H1 (cell line): ENCODE measurements around the gene DNAJC27. TPM values are rescaled to one million over a fixed set of nuclear protein-coding genes. Genes with fewer than 3 reads are reported as not detected.

ENCODE experiments used
- CTCF ChIA-PET: fragments of 300-600 bp; sonication (Branson Sonifier 250); formaldehyde crosslinking; loops from one replicate; lab custom pipeline; 2021; ENCODE audit not compliant: partially characterized antibody; lab: Charles Lee
- POLR2A ChIA-PET: fragments of 300-600 bp; sonication (Branson Sonifier 250); formaldehyde crosslinking; loops from one replicate; lab custom pipeline; 2021; ENCODE audit warnings: inconsistent platforms; ENCODE audit not compliant: partially characterized antibody; lab: Charles Lee
- DNase-seq, 2 experiments: peaks; one replicate each; pipeline versions ENCODE4 v3.0.0 to v3.0.0-alpha.2; 2010 to 2022; ENCODE audit warnings: low spot score in 2 of 2, low read depth in 1 of 2, mixed read lengths in 1 of 2
- FAIRE-seq: peaks from 2 replicates; lab custom pipeline; 2011; peaks lifted over from hg19 to GRCh38; lab: Jason Lieb, UNC
- H2AFZ ChIP-seq: 2 replicates; pipeline ENCODE4 v1.8.1; 2012; ENCODE audit warnings: low read length, inconsistent platforms
- H2AK5ac ChIP-seq: 2 replicates; pipeline ENCODE4 v1.6.1; 2013; ENCODE audit warnings: low read depth, low read length
- H2BK120ac ChIP-seq: replicated peaks from 2 replicates; pipeline ENCODE3; 2013; ENCODE audit warnings: low read depth, low read length, inconsistent platforms
- H2BK12ac ChIP-seq: 2 replicates; pipeline ENCODE4 v1.6.1; 2013; ENCODE audit warnings: low read depth, low read length
- H2BK15ac ChIP-seq: 2 replicates; pipeline ENCODE4 v1.6.1; 2013; ENCODE audit warnings: low read length
- H2BK20ac ChIP-seq: 2 replicates; pipeline ENCODE4 v1.6.1; 2013; ENCODE audit warnings: low read length
- H2BK5ac ChIP-seq: 2 replicates; pipeline ENCODE4 v1.6.1; 2013; ENCODE audit warnings: low read depth, low read length
- H3K14ac ChIP-seq: 2 replicates; pipeline ENCODE4 v1.6.1; 2013; ENCODE audit warnings: inconsistent platforms; ENCODE audit not compliant: insufficient read length
- H3K18ac ChIP-seq: 2 replicates; pipeline ENCODE4 v1.6.1; 2013; ENCODE audit warnings: low read length; ENCODE audit errors: extremely low read depth
- H3K23ac ChIP-seq: 2 replicates; pipeline ENCODE4 v1.6.1; 2013; ENCODE audit warnings: inconsistent platforms; ENCODE audit not compliant: insufficient read length
- H3K23me2 ChIP-seq: 2 replicates; pipeline ENCODE4 v1.6.1; 2013; ENCODE audit warnings: low read depth, low read length
- H3K27ac ChIP-seq: 2 replicates; pipeline ENCODE4 v1.6.1; 2011; ENCODE audit warnings: low read depth, low read length, inconsistent platforms
- H3K27me3 ChIP-seq, 4 experiments: replicated peaks in 1 of 4; 1 replicate in 1 of 4; 2 replicates in 3 of 4; pipeline versions ENCODE4 v1.6.1 to v1.8.1; 2011 to 2013; ENCODE audit warnings: low read length in 3 of 4, mild to moderate bottlenecking in 3 of 4, inconsistent platforms in 2 of 4, mixed read lengths in 2 of 4, moderate library complexity in 1 of 4; ENCODE audit not compliant: control insufficient read depth in 3 of 4, insufficient read depth in 3 of 4; ENCODE audit errors: extremely low read depth in 1 of 4
- H3K36me3 ChIP-seq, 4 experiments: 2 replicates each; pipeline versions ENCODE4 v1.6.1 to v1.8.1; 2011 to 2013; ENCODE audit warnings: mild to moderate bottlenecking in 4 of 4, low read length in 3 of 4, moderate library complexity in 2 of 4, control low read depth in 1 of 4, inconsistent platforms in 1 of 4; ENCODE audit not compliant: insufficient read depth in 4 of 4, control insufficient read depth in 2 of 4
- H3K4ac ChIP-seq: replicated peaks from 2 replicates; pipeline ENCODE3; 2013; ENCODE audit warnings: low read length, low read depth, mixed read lengths, inconsistent platforms; ENCODE audit not compliant: insufficient read length
- H3K4me1 ChIP-seq, 4 experiments: replicated peaks in 1 of 4; 1 replicate in 1 of 4; 2 replicates in 3 of 4; pipeline versions ENCODE4 v1.6.1 to v1.8.1; 2011 to 2013; ENCODE audit warnings: low read length in 3 of 4, inconsistent platforms in 2 of 4, mixed read lengths in 1 of 4; ENCODE audit not compliant: insufficient read depth in 4 of 4, control insufficient read depth in 3 of 4
- H3K4me2 ChIP-seq, 2 experiments: 2 replicates each; pipeline versions ENCODE4 v1.6.1 to v1.8.1; 2011 to 2013; ENCODE audit warnings: low read depth in 2 of 2, low read length in 2 of 2, control low read depth in 1 of 2, inconsistent platforms in 1 of 2, mild to moderate bottlenecking in 1 of 2; ENCODE audit not compliant: insufficient read depth in 1 of 2
- H3K4me3 ChIP-seq, 4 experiments: fragments of 200-600, 300-600 bp in 1 of 4; sonication (generic), shearing (Covaris generic), sonication (Bioruptor Twin) in 1 of 4; 2 replicates each; pipeline versions ENCODE4 v1.5.1 to v1.8.1; 2011 to 2016; ENCODE audit warnings: low read length in 4 of 4, low read depth in 3 of 4, control low read depth in 2 of 4, inconsistent platforms in 2 of 4, mild to moderate bottlenecking in 2 of 4, mixed read lengths in 1 of 4, moderate library complexity in 1 of 4; ENCODE audit not compliant: insufficient read depth in 2 of 4; ENCODE audit errors: extremely low read depth in 1 of 4
- H3K56ac ChIP-seq: replicated peaks from 2 replicates; pipeline ENCODE3; 2013; ENCODE audit warnings: low read depth, mild to moderate bottlenecking, mixed read lengths, low read length, inconsistent platforms; ENCODE audit not compliant: insufficient read length
- H3K79me1 ChIP-seq: 2 replicates; pipeline ENCODE4 v1.6.1; 2013; ENCODE audit warnings: low read depth, low read length, control low read depth
- H3K79me2 ChIP-seq, 2 experiments: 2 replicates each; pipeline versions ENCODE4 v1.6.1 to v1.8.1; 2012 to 2013; ENCODE audit warnings: low read length in 2 of 2, mild to moderate bottlenecking in 2 of 2, inconsistent platforms in 1 of 2; ENCODE audit not compliant: insufficient read depth in 2 of 2, control insufficient read depth in 1 of 2
- H3K9ac ChIP-seq, 4 experiments: replicated peaks in 1 of 4; 1 replicate in 1 of 4; 2 replicates in 3 of 4; pipeline versions ENCODE4 v1.6.1 to v1.8.1; 2011 to 2013; ENCODE audit warnings: low read depth in 3 of 4, low read length in 3 of 4, control low read depth in 2 of 4, mild to moderate bottlenecking in 2 of 4, moderate library complexity in 2 of 4, inconsistent platforms in 1 of 4; ENCODE audit errors: extremely low read depth in 1 of 4
- H3K9me3 ChIP-seq, 2 experiments: 2 replicates each; pipeline versions ENCODE4 v1.6.1 to v1.8.1; 2012 to 2013; ENCODE audit warnings: mild to moderate bottlenecking in 2 of 2, moderate library complexity in 2 of 2, control low read depth in 1 of 2, inconsistent platforms in 1 of 2, low read depth in 1 of 2, low read length in 1 of 2, mixed read lengths in 1 of 2; ENCODE audit not compliant: insufficient read depth in 2 of 2
- H4K20me1 ChIP-seq, 2 experiments: replicated peaks in 1 of 2; 2 replicates each; pipeline versions ENCODE3 to v1.8.1; 2011 to 2013; ENCODE audit warnings: inconsistent platforms in 2 of 2, low read length in 2 of 2, mild to moderate bottlenecking in 1 of 2; ENCODE audit not compliant: insufficient read depth in 2 of 2, control insufficient read depth in 1 of 2
- H4K5ac ChIP-seq: 2 replicates; pipeline ENCODE4 v1.6.1; 2013; ENCODE audit warnings: low read length, low read depth, mixed read lengths, inconsistent platforms; ENCODE audit not compliant: insufficient read length
- H4K8ac ChIP-seq: 2 replicates; pipeline ENCODE4 v1.8.0; 2013; ENCODE audit warnings: mild to moderate bottlenecking, moderate library complexity, low read length, inconsistent platforms; ENCODE audit not compliant: insufficient read depth; ENCODE audit errors: extremely low read depth
- H4K91ac ChIP-seq: replicated peaks from 2 replicates; pipeline ENCODE3; 2013; ENCODE audit warnings: low read length, mixed read lengths, inconsistent platforms; ENCODE audit not compliant: insufficient read length
- ASH2L ChIP-seq: fragments of 200-600, 300-600 bp; sonication (generic); IDR thresholded peaks from one replicate; pipeline ENCODE4 v1.7.1; 2017; ENCODE audit warnings: low read length
- CTBP2 ChIP-seq: IDR thresholded peaks from 2 replicates; pipeline ENCODE4 v1.7.0; 2011; ENCODE audit warnings: borderline replicate concordance, mild to moderate bottlenecking, moderate library complexity, mixed read lengths, low read length; ENCODE audit not compliant: insufficient read depth, insufficient read length
- RBBP5 ChIP-seq: IDR thresholded peaks from 2 replicates; pipeline ENCODE4 v1.7.1; 2012; ENCODE audit warnings: low read depth, mild to moderate bottlenecking, inconsistent platforms, low read length, moderate library complexity, borderline replicate concordance
- WGBS, 2 experiments: shearing (Covaris generic) in 1 of 2; methylation state at CpG; one replicate each; pipeline versions ENCODE4 v1.1.6 to v1.1.7; 2013 to 2015; ENCODE audit warnings: low lambda C conversion rate in 2 of 2, mixed read lengths in 2 of 2, inconsistent platforms in 1 of 2, low coverage in 1 of 2, missing lambda C conversion rate in 1 of 2; ENCODE audit not compliant: insufficient replicate concordance in 2 of 2, insufficient coverage in 1 of 2, insufficient read length in 1 of 2; ENCODE audit errors: extremely low coverage in 1 of 2, missing lambda C conversion rate in 1 of 2; 5-methylcytosine and 5-hydroxymethylcytosine counted together
- polyA plus RNA-seq, 7 experiments: library from polyadenylated mRNA; depleted of rRNA in 3 of 7; stranded (reverse) in 5 of 7; unstranded in 2 of 7; fragments of >200 nt in 5 of 7; fragments of 200-250 nt in 2 of 7; gene quantifications; 1 replicate in 5 of 7; 2 replicates in 1 of 7; 4 replicates in 1 of 7; pipeline versions ENCODE4 v1.2.1 to v1.2.3, GENCODE V29; 2011 to 2013; ENCODE audit warnings: missing spikeins in 2 of 7, mixed read lengths in 2 of 7
- total RNA-seq: library from RNA; stranded (reverse); fragmentation: NEBNext Ultra II Directional; extraction: Animal tissue kit (Norgen Biotek cat#: 25700); gene quantifications from 2 replicates; pipeline ENCODE4 v1.2.1, GENCODE V29; 2021

Gene DNAJC27
- total and polyA plus RNA-seq, 2 of the 8 experiments (the other 6 are each of a cell fraction or from before 2014, with no cell fraction given) = 1.4 to 4.5 TPM

GRCh38 chr2:24947561-24948157, 24.1 kb downstream of the DNAJC27 start:
- WGBS, 2 experiments = 95% methylated on average over 3 of the region's 3 CpGs; no CpG with 5 or more reads in 1 of the 2 experiments
- no peak overlapping the region for H3K4me2 ChIP-seq
- H4K5ac ChIP-seq = no peak overlapping the region
- no peaks in the 10 kb centered on the region for H3K79me1 ChIP-seq
- no peaks in the 10 kb centered on the region for H3K79me2 ChIP-seq
- ChIA-PET CTCF (interaction anchor here (1.4 kb wide), 1 partner anchor 8 kb away, joined by 4 read pairs; no protein-coding TSS in a partner anchor), POLR2A (interaction anchor here (0.9 to 1.2 kb wide), 3 partner anchors 12 to 26 kb away, joined by 3 read pairs; no protein-coding TSS in a partner anchor)
- no peak overlapping the region for H2AFZ ChIP-seq
- H3K4me1 ChIP-seq = no peaks in the 10 kb centered on the region
- H2AK5ac ChIP-seq = no peak overlapping the region
- H3K4ac ChIP-seq = no peak overlapping the region
- H3K23ac ChIP-seq = no peak overlapping the region
- H3K27ac ChIP-seq = no peak overlapping the region
- no peak overlapping the region for H2BK20ac ChIP-seq
- H2BK120ac ChIP-seq = no peak overlapping the region
- no peak overlapping the region for H3K18ac ChIP-seq
- no peaks in the 10 kb centered on the region for H3K27me3 ChIP-seq
- H3K36me3 ChIP-seq = peaks cover 0 to 21% (median 9%) of the 10 kb centered on the region in 4 experiments; a peak in 6 of 8 replicates
- H2BK15ac ChIP-seq = no peak overlapping the region
- no peak for DNase-seq
- no peak overlapping the region for H3K4me3 ChIP-seq
- H3K9me3 ChIP-seq = no peaks in the 10 kb centered on the region
- H4K91ac ChIP-seq = no peak overlapping the region
- no peaks in the 10 kb centered on the region for H4K20me1 ChIP-seq
- no peak overlapping the region for H3K14ac ChIP-seq
- no peak overlapping the region for H2BK5ac ChIP-seq
- no peak overlapping the region for H2BK12ac ChIP-seq
- no peak for FAIRE-seq
- H3K56ac ChIP-seq = no peak overlapping the region
- H4K8ac ChIP-seq = no peak overlapping the region
- H3K23me2 ChIP-seq = no peaks in the 10 kb centered on the region
- H3K9ac ChIP-seq = no peak overlapping the region
- TF ChIP-seq ASH2L (no peak), RBBP5 (no peak), CTBP2 (no peak)
